ENCODE data around the gene LINS1.

The LINS1 gene

DNA sequence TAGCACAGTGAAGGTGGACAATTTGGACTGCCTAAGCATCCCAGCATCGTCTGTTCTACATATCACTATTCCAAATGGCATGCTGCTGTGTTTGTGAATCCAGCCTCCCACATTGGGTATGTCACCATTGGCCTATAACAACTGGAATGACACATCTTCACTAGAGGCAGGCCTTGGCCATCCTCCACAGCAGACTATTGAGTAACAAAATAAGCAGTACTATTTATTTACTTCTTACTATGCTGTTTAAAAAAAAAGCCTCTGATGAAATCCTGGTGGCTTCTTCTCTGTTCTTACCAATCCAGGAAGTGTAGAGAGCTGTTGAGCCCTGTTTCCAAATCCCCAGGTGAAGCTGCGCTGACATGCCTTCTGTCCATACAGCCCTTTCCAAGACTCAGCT is 42.7 kb downstream of the LINS1 start:
- H3K27me3 ChIP-seq (ENCODE audit: insufficient read depth, insufficient read length): no peaks in the 10 kb centered on the region
- no peak for TF ChIP-seq SUZ12 (IDR thresholded peaks at IDR 0.05; ENCODE audit: extremely low read depth, insufficient read depth, insufficient read length)
- TF ChIP-seq ZNF274 (IDR thresholded peaks at IDR 0.05; ENCODE audit: low read depth, low read length): no peak
- no peak for TF ChIP-seq YY1 (IDR thresholded peaks at IDR 0.05; ENCODE audit: insufficient read depth, insufficient read length)
- H3K36me3 ChIP-seq (ENCODE audit: insufficient read depth, insufficient read length, low read length): no peaks in the 10 kb centered on the region
- H3K9ac ChIP-seq (ENCODE audit: insufficient read length, low read depth): no peak overlapping the region
- H3K4me3 ChIP-seq (ENCODE audit: insufficient read length, low read depth): no peak overlapping the region
- no peaks in the 10 kb centered on the region for H3K4me1 ChIP-seq (ENCODE audit: insufficient read depth, insufficient read length)
- H3K9me3 ChIP-seq (ENCODE audit: insufficient read depth, low read length): no peaks in the 10 kb centered on the region
- no peak for DNase-seq (ENCODE audit: low read depth, low spot score)

DNA sequence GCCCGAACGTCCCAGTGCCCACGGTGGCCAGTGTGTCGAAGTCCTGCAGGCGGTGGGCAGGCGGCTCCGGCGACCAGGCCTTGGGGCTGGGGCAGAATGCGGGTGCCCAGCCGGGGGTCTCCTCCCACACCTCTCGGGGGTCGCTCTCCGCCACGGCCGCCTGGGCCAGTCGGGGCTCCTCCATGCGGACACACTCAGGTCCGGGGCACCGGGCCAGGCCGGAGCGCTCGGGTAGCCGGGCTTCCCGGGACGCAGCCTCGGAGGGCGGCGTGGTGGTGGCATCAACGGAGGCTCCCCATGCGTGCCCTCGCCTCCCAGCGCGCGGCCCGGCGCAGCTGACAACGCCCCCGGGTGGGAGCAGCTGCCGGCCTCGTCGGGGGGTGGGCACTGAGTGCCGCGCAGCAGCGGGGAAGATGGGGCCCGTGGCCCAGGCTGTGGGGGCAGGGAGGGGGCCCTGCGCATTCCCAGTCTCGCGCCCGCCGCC is 43.2 kb downstream of the LINS1 start:
- Histone ChIP-seq H3K9ac (ENCODE audit: insufficient read length, low read depth) (no peak overlapping the region), H3K4me3 (ENCODE audit: insufficient read length, low read depth) (no peak overlapping the region), H3K4me1 (ENCODE audit: insufficient read depth, insufficient read length) (no peaks in the 10 kb centered on the region), H3K9me3 (ENCODE audit: insufficient read depth, low read length) (no peaks in the 10 kb centered on the region), H3K36me3 (ENCODE audit: insufficient read depth, insufficient read length, low read length) (no peaks in the 10 kb centered on the region), H3K27me3 (ENCODE audit: insufficient read depth, insufficient read length) (no peaks in the 10 kb centered on the region)
- no peak for TF ChIP-seq YY1 (IDR thresholded peaks at IDR 0.05; ENCODE audit: insufficient read depth, insufficient read length)
- no peak for TF ChIP-seq ZNF274 (IDR thresholded peaks at IDR 0.05; ENCODE audit: low read depth, low read length)
- TF ChIP-seq SUZ12 (IDR thresholded peaks at IDR 0.05; ENCODE audit: extremely low read depth, insufficient read depth, insufficient read length): no peak
- no peak for DNase-seq (ENCODE audit: low read depth, low spot score)

DNA sequence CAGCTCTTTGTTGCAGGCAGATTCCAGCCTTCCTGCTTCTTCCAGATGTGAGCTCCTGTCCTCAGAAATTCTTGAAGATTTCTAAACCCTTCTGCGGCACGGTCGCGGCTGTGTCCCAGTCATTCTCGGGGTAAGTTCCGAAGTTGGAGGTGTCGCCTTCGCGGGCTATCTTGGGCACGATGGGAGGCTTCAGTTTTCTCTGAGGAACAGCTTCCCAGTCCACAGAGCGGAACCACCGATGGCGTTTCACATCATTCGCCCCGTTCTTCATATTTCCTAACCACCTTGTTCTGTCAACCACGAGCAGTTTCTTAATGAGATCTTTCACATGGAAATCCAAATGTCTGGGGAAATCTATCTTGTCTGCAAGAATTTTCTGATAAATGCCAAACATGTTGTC is 48.5 kb downstream of the LINS1 start:
- H3K36me3 ChIP-seq (ENCODE audit: insufficient read depth, insufficient read length, low read length): no peaks in the 10 kb centered on the region
- H3K4me1 ChIP-seq (ENCODE audit: insufficient read depth, insufficient read length): no peaks in the 10 kb centered on the region
- DNase-seq (ENCODE audit: low read depth, low spot score): no peak
- H3K27me3 ChIP-seq (ENCODE audit: insufficient read depth, insufficient read length): no peaks in the 10 kb centered on the region
- H3K4me3 ChIP-seq (ENCODE audit: insufficient read length, low read depth): no peak overlapping the region
- H3K9me3 ChIP-seq (ENCODE audit: insufficient read depth, low read length): no peaks in the 10 kb centered on the region
- H3K9ac ChIP-seq (ENCODE audit: insufficient read length, low read depth): no peak overlapping the region
- TF ChIP-seq ZNF274 (IDR thresholded peaks at IDR 0.05; ENCODE audit: low read depth, low read length) (no peak), SUZ12 (IDR thresholded peaks at IDR 0.05; ENCODE audit: extremely low read depth, insufficient read depth, insufficient read length) (no peak), YY1 (IDR thresholded peaks at IDR 0.05; ENCODE audit: insufficient read depth, insufficient read length) (no peak)

DNA sequence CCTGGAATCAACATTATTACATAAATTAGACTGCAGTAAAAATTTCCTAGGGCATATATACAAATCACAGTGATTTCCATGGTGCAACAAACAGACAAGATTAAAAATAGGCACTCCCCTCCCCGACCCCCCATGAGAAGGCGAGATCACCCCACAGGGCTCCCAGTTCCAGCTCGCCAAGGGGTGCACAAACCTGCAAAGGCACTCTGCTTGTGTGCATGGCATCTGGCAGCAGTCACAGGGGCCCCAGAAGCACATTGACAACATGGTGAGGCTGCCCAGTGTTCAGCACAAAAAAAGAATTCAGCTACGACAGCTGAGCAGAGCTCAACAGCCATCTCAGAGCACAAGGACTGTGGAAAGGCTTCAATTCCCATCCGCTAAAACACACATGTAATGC is 54.0 kb downstream of the LINS1 start:
- Histone ChIP-seq H3K36me3 (ENCODE audit: insufficient read depth, insufficient read length, low read length) (no peaks in the 10 kb centered on the region), H3K27me3 (ENCODE audit: insufficient read depth, insufficient read length) (no peaks in the 10 kb centered on the region)

DNA sequence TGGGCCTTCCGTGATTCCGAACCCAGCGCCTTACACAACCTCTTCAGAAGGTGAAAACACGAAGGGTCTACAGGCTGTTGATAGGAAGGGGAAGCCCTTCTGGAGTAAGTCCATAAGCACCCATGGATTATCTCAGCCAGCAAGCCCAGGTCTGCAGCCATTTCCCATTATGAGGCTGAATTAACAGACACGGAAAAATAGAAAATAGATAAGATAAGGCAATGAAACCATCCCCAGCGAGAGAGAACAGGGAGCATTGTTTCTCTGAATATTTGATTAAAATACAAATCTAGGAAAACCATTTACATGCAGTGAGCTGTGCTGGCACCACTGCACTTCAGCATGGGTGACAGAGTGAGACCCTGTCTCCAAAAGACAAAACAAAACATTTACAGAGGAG is 57.0 kb downstream of the LINS1 start:
- no peaks in the 10 kb centered on the region for H3K27me3 ChIP-seq (ENCODE audit: insufficient read depth, insufficient read length)
- TF ChIP-seq YY1 (IDR thresholded peaks at IDR 0.05; ENCODE audit: insufficient read depth, insufficient read length) (no peak), ZNF274 (IDR thresholded peaks at IDR 0.05; ENCODE audit: low read depth, low read length) (no peak), SUZ12 (IDR thresholded peaks at IDR 0.05; ENCODE audit: extremely low read depth, insufficient read depth, insufficient read length) (no peak)
- H3K9ac ChIP-seq (ENCODE audit: insufficient read length, low read depth): no peak overlapping the region
- no peaks in the 10 kb centered on the region for H3K4me1 ChIP-seq (ENCODE audit: insufficient read depth, insufficient read length)
- H3K4me3 ChIP-seq (ENCODE audit: insufficient read length, low read depth): no peak overlapping the region
- no peak for DNase-seq (ENCODE audit: low read depth, low spot score)
- H3K9me3 ChIP-seq (ENCODE audit: insufficient read depth, low read length): no peaks in the 10 kb centered on the region
- no peaks in the 10 kb centered on the region for H3K36me3 ChIP-seq (ENCODE audit: insufficient read depth, insufficient read length, low read length)

More for the DNA sequence above, 54.0 kb downstream of the LINS1 start:
- Histone ChIP-seq H3K4me1 (ENCODE audit: insufficient read depth, insufficient read length) (no peaks in the 10 kb centered on the region), H3K9me3 (ENCODE audit: insufficient read depth, low read length) (no peaks in the 10 kb centered on the region), H3K9ac (ENCODE audit: insufficient read length, low read depth) (no peak overlapping the region), H3K4me3 (ENCODE audit: insufficient read length, low read depth) (no peak overlapping the region)
- DNase-seq (ENCODE audit: low read depth, low spot score): no peak
- TF ChIP-seq ZNF274 (IDR thresholded peaks at IDR 0.05; ENCODE audit: low read depth, low read length): no peak
- no peak for TF ChIP-seq YY1 (IDR thresholded peaks at IDR 0.05; ENCODE audit: insufficient read depth, insufficient read length)
- no peak for TF ChIP-seq SUZ12 (IDR thresholded peaks at IDR 0.05; ENCODE audit: extremely low read depth, insufficient read depth, insufficient read length)

DNA sequence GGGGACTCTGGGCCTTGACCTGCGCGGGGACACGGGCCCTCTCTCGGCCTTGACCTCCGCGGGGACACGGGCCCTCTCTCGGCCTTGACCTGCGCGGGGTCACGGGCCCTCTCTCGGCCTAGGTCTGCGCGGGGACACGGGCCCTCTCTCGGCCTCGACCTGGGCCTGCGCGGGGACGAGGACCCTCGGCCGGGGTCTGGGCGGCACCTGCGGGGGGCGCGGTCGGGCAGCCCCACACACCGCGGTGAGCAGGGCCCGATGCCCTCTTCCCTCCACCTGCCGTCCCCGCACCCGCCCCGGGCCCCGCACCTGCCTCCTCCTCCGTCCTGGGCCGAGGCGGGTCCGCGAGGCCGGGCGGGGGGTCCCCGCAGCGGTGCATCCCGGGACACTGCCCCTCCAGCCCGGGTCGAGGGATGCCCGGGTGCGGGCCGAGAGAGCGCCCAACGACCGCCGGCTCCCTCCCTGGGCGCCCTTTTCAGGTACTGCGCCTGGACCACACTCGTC is 57.6 kb downstream of the LINS1 start:
- no peak for DNase-seq (ENCODE audit: low read depth, low spot score)
- Histone ChIP-seq H3K36me3 (ENCODE audit: insufficient read depth, insufficient read length, low read length) (no peaks in the 10 kb centered on the region), H3K9me3 (ENCODE audit: insufficient read depth, low read length) (no peaks in the 10 kb centered on the region), H3K27me3 (ENCODE audit: insufficient read depth, insufficient read length) (no peaks in the 10 kb centered on the region), H3K4me1 (ENCODE audit: insufficient read depth, insufficient read length) (no peaks in the 10 kb centered on the region), H3K9ac (ENCODE audit: insufficient read length, low read depth) (no peak overlapping the region), H3K4me3 (ENCODE audit: insufficient read length, low read depth) (no peak overlapping the region)
- TF ChIP-seq YY1 (IDR thresholded peaks at IDR 0.05; ENCODE audit: insufficient read depth, insufficient read length): no peak
- no peak for TF ChIP-seq SUZ12 (IDR thresholded peaks at IDR 0.05; ENCODE audit: extremely low read depth, insufficient read depth, insufficient read length)
- no peak for TF ChIP-seq ZNF274 (IDR thresholded peaks at IDR 0.05; ENCODE audit: low read depth, low read length)

DNA sequence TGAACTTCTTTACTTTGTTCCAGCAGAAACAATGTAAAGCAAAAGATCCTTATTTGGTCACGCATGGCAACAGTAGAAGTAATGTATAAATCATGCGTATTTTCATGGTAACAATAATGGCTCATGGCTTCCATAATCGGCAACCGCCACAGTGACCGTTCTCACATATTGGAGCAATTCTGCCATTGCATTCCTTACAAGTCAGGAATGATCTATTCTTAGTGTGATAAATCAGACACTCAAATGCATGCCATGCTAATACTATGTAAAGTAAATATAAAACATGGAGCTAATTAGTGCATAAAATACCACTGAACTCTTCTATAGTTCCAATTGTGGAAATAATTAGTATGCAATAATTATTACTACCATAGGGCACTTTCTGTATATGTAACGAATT is 59.7 kb downstream of the LINS1 start:
- TF ChIP-seq SUZ12 (IDR thresholded peaks at IDR 0.05; ENCODE audit: extremely low read depth, insufficient read depth, insufficient read length): no peak
- TF ChIP-seq YY1 (IDR thresholded peaks at IDR 0.05; ENCODE audit: insufficient read depth, insufficient read length): no peak
- no peak for TF ChIP-seq ZNF274 (IDR thresholded peaks at IDR 0.05; ENCODE audit: low read depth, low read length)
- no peak for DNase-seq (ENCODE audit: low read depth, low spot score)
- peaks cover 14% of the 10 kb centered on the region; the same call in 1 of the 2 replicates for H3K9me3 ChIP-seq (ENCODE audit: insufficient read depth, low read length)
- no peaks in the 10 kb centered on the region for H3K27me3 ChIP-seq (ENCODE audit: insufficient read depth, insufficient read length)
- H3K4me1 ChIP-seq (ENCODE audit: insufficient read depth, insufficient read length): no peaks in the 10 kb centered on the region
- H3K36me3 ChIP-seq (ENCODE audit: insufficient read depth, insufficient read length, low read length): no peaks in the 10 kb centered on the region
- no peak overlapping the region for H3K4me3 ChIP-seq (ENCODE audit: insufficient read length, low read depth)
- no peak overlapping the region for H3K9ac ChIP-seq (ENCODE audit: insufficient read length, low read depth)
